ENCODE measurements around the gene SLC25A39. TPM values are rescaled to one million over a fixed set of nuclear protein-coding genes. Genes with fewer than 3 reads are reported as not detected.

SLC25A39 gene
- total and polyA plus RNA-seq, 2 of the 13 experiments (the other 11 are each of a cell fraction or from before 2014, with no cell fraction given) = 144 to 151 TPM

DNA sequence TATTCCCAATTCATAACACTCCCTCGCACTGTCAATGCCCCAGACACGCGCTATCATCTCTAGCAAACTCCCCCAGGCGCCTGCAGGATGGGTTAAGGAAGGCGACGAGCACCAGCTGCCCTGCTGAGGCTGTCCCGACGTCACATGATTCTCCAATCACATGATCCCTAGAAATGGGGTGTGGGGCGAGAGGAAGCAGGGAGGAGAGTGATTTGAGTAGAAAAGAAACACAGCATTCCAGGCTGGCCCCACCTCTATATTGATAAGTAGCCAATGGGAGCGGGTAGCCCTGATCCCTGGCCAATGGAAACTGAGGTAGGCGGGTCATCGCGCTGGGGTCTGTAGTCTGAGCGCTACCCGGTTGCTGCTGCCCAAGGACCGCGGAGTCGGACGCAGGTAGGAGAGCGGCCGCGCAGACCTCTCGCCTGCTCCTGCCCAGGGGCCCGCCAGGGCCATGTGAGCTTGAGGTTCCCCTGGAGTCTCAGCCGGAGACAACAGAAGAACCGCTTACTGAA lies 20.4 kb upstream of the SLC25A39 start, which contains the start of gene GRN (continued):
- TF ChIP-seq, protein P1, sequence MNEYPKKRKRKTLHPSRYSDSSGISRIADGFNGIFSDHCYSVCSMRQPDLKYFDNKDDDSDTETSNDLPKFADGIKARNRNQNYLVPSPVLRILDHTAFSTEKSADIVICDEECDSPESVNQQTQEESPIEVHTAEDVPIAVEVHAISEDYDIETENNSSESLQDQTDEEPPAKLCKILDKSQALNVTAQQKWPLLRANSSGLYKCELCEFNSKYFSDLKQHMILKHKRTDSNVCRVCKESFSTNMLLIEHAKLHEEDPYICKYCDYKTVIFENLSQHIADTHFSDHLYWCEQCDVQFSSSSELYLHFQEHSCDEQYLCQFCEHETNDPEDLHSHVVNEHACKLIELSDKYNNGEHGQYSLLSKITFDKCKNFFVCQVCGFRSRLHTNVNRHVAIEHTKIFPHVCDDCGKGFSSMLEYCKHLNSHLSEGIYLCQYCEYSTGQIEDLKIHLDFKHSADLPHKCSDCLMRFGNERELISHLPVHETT (CRISPR knock-in tag; conservative IDR thresholded peaks at IDR 0.05) = no peak
- TF ChIP-seq NFATC3 (CRISPR knock-in tag; IDR thresholded peaks at IDR 0.05) (no peak; the same call in 1 of the 2 replicates), PRPF4 (IDR thresholded peaks at IDR 0.05; ENCODE audit: low read depth, low read length, poor library complexity, severe bottlenecking) (no peak), MXD4 (CRISPR knock-in tag; IDR thresholded peaks at IDR 0.05) (peak; percentile 82), ZNF17 (CRISPR knock-in tag; IDR thresholded peaks at IDR 0.05) (no peak), NR3C1 (CRISPR knock-in tag; IDR thresholded peaks at IDR 0.05) (no peak), FOSL2 (CRISPR knock-in tag; IDR thresholded peaks at IDR 0.05) (peak; percentile 57), CBX2 (IDR thresholded peaks at IDR 0.05; ENCODE audit: low read depth, low read length) (no peak), CBX2 (CRISPR knock-in tag; IDR thresholded peaks at IDR 0.05; ENCODE audit: low read depth) (no peak), RXRB (CRISPR knock-in tag; IDR thresholded peaks at IDR 0.05; ENCODE audit: borderline replicate concordance) (peak; percentile 74), CBX1 (IDR thresholded peaks at IDR 0.05; ENCODE audit: low read depth) (peak; percentile 88), RNF2 (conservative IDR thresholded peaks at IDR 0.05; ENCODE audit: low read depth) (peak; percentile 86; the same call in 1 of the 2 replicates), ZNF672 (CRISPR knock-in tag; IDR thresholded peaks at IDR 0.05) (no peak), ZNF446 (CRISPR knock-in tag; IDR thresholded peaks at IDR 0.05) (no peak; the same call in 1 of the 2 replicates), ZBTB21 (CRISPR knock-in tag; IDR thresholded peaks at IDR 0.05) (0 out of 2 replicates have a peak, but pooled peaks have one; percentile 14), PCBP2 (optimal IDR thresholded peaks at IDR 0.05; ENCODE audit: low read depth, low read length, poor library complexity, severe bottlenecking) (no peak), PTBP1 (IDR thresholded peaks at IDR 0.05; ENCODE audit: low read depth, low read length, poor library complexity, severe bottlenecking) (no peak), TEAD3 (CRISPR knock-in tag; optimal IDR thresholded peaks at IDR 0.05; ENCODE audit: borderline replicate concordance) (peak; percentile 98), ZNF879 (CRISPR knock-in tag; IDR thresholded peaks at IDR 0.05) (0 out of 2 replicates have a peak, but pooled peaks have one; percentile 37), ZNF703 (CRISPR knock-in tag; IDR thresholded peaks at IDR 0.05; ENCODE audit: borderline replicate concordance) (no peak)
- TF ChIP-seq, protein P2, sequence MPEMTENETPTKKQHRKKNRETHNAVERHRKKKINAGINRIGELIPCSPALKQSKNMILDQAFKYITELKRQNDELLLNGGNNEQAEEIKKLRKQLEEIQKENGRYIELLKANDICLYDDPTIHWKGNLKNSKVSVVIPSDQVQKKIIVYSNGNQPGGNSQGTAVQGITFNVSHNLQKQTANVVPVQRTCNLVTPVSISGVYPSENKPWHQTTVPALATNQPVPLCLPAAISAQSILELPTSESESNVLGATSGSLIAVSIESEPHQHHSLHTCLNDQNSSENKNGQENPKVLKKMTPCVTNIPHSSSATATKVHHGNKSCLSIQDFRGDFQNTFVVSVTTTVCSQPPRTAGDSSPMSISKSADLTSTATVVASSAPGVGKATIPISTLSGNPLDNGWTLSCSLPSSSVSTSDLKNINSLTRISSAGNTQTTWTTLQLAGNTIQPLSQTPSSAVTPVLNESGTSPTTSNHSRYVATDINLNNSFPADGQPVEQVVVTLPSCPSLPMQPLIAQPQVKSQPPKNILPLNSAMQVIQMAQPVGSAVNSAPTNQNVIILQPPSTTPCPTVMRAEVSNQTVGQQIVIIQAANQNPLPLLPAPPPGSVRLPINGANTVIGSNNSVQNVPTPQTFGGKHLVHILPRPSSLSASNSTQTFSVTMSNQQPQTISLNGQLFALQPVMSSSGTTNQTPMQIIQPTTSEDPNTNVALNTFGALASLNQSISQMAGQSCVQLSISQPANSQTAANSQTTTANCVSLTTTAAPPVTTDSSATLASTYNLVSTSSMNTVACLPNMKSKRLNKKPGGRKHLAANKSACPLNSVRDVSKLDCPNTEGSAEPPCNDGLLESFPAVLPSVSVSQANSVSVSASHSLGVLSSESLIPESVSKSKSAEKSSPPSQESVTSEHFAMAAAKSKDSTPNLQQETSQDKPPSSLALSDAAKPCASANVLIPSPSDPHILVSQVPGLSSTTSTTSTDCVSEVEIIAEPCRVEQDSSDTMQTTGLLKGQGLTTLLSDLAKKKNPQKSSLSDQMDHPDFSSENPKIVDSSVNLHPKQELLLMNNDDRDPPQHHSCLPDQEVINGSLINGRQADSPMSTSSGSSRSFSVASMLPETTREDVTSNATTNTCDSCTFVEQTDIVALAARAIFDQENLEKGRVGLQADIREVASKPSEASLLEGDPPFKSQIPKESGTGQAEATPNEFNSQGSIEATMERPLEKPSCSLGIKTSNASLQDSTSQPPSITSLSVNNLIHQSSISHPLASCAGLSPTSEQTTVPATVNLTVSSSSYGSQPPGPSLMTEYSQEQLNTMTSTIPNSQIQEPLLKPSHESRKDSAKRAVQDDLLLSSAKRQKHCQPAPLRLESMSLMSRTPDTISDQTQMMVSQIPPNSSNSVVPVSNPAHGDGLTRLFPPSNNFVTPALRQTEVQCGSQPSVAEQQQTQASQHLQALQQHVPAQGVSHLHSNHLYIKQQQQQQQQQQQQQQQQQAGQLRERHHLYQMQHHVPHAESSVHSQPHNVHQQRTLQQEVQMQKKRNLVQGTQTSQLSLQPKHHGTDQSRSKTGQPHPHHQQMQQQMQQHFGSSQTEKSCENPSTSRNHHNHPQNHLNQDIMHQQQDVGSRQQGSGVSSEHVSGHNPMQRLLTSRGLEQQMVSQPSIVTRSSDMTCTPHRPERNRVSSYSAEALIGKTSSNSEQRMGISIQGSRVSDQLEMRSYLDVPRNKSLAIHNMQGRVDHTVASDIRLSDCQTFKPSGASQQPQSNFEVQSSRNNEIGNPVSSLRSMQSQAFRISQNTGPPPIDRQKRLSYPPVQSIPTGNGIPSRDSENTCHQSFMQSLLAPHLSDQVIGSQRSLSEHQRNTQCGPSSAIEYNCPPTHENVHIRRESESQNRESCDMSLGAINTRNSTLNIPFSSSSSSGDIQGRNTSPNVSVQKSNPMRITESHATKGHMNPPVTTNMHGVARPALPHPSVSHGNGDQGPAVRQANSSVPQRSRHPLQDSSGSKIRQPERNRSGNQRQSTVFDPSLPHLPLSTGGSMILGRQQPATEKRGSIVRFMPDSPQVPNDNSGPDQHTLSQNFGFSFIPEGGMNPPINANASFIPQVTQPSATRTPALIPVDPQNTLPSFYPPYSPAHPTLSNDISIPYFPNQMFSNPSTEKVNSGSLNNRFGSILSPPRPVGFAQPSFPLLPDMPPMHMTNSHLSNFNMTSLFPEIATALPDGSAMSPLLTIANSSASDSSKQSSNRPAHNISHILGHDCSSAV (CRISPR knock-in tag; IDR thresholded peaks at IDR 0.05; ENCODE audit: borderline replicate concordance) = no peak
- TF ChIP-seq, protein P3, sequence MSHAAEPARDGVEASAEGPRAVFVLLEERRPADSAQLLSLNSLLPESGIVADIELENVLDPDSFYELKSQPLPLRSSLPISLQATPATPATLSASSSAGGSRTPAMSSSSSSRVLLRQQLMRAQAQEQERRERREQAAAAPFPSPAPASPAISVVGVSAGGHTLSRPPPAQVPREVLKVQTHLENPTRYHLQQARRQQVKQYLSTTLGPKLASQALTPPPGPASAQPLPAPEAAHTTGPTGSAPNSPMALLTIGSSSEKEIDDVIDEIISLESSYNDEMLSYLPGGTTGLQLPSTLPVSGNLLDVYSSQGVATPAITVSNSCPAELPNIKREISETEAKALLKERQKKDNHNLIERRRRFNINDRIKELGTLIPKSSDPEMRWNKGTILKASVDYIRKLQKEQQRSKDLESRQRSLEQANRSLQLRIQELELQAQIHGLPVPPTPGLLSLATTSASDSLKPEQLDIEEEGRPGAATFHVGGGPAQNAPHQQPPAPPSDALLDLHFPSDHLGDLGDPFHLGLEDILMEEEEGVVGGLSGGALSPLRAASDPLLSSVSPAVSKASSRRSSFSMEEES (CRISPR knock-in tag; IDR thresholded peaks at IDR 0.05) = peak; percentile 98
